GM23338 (cell line): Measurements from ENCODE around the gene SLC36A2. TPM values are rescaled to one million over a fixed set of nuclear protein-coding genes. Genes with fewer than 3 reads are reported as not detected.

ENCODE experiments used
- ATAC-seq: fragments of 200-7000 bp; cut with Tn5 transposase; 3 replicates; pipeline ENCODE4 v1.9.1; 2020
- DNase-seq: peaks from one replicate; pipeline ENCODE4 v3.0.0-alpha.2; 2015; ENCODE audit warnings: low spot score
- H2AFZ ChIP-seq: fragments of 200-600 bp; sonication (generic); 2 replicates; pipeline ENCODE4 v1.8.0; 2016; ENCODE audit warnings: antibody characterized with exemption, mild to moderate bottlenecking, moderate library complexity
- H3F3A ChIP-seq: fragments of 200-600 bp; sonication (generic); replicated peaks from 2 replicates; pipeline ENCODE4 v1.8.0; 2017; ENCODE audit warnings: antibody characterized with exemption, mixed run types, low read depth
- H3K27ac ChIP-seq: fragments of 200-600 bp; sonication (generic); 2 replicates; pipeline ENCODE4 v1.6.1; 2016; ENCODE audit warnings: low read depth
- H3K27me3 ChIP-seq: fragments of 200-600 bp; sonication (generic); 2 replicates; pipeline ENCODE4 v1.8.0; 2016; ENCODE audit warnings: mild to moderate bottlenecking, mixed run types, moderate library complexity; ENCODE audit not compliant: insufficient read depth
- H3K36me3 ChIP-seq: fragments of 200-600 bp; sonication (generic); 2 replicates; pipeline ENCODE4 v1.8.0; 2016; ENCODE audit warnings: mild to moderate bottlenecking; ENCODE audit not compliant: insufficient read depth
- H3K4me1 ChIP-seq: fragments of 200-600 bp; sonication (generic); 2 replicates; pipeline ENCODE4 v1.8.0; 2016; ENCODE audit warnings: mild to moderate bottlenecking, moderate library complexity; ENCODE audit not compliant: insufficient read depth
- H3K4me2 ChIP-seq: fragments of 200-600 bp; sonication (generic); 2 replicates; pipeline ENCODE4 v1.7.1; 2017; ENCODE audit warnings: mixed run types
- H3K4me3 ChIP-seq: fragments of 200-600 bp; sonication (generic); 2 replicates; pipeline ENCODE4 v1.6.1; 2016; ENCODE audit warnings: mixed run types
- H3K79me2 ChIP-seq: fragments of 200-600 bp; sonication (generic); replicated peaks from 2 replicates; pipeline ENCODE4 v1.8.0; 2017; ENCODE audit warnings: mild to moderate bottlenecking; ENCODE audit not compliant: insufficient read depth
- H3K9me2 ChIP-seq: fragments of 200-600 bp; sonication (generic); 2 replicates; pipeline ENCODE4 v1.8.0; 2017; ENCODE audit not compliant: insufficient read depth
- H4K20me1 ChIP-seq: fragments of 200-600 bp; sonication (generic); replicated peaks from 2 replicates; pipeline ENCODE4 v1.8.0; 2017; ENCODE audit warnings: mild to moderate bottlenecking; ENCODE audit not compliant: insufficient read depth
- H3K27ac Mint-ChIP-seq: 2 replicates; pipeline ENCODE4 v1.8.0; 2020; ENCODE audit warnings: inconsistent platforms, mild to moderate bottlenecking, moderate library complexity, mixed read lengths
- H3K27me3 Mint-ChIP-seq: 3 replicates; pipeline ENCODE4 v1.8.0; 2022; ENCODE audit warnings: low read depth, mild to moderate bottlenecking, moderate library complexity, mixed read lengths, inconsistent platforms; ENCODE audit not compliant: insufficient read depth, poor library complexity
- H3K36me3 Mint-ChIP-seq: 3 replicates; pipeline ENCODE4 v1.8.0; 2021; ENCODE audit warnings: low read depth, mild to moderate bottlenecking, inconsistent platforms, moderate library complexity, mixed read lengths
- H3K4me1 Mint-ChIP-seq: 3 replicates; pipeline ENCODE4 v1.8.0; 2020; ENCODE audit warnings: mild to moderate bottlenecking, inconsistent platforms, mixed read lengths
- H3K4me3 Mint-ChIP-seq: 3 replicates; pipeline ENCODE4 v1.8.0; 2021; ENCODE audit warnings: moderate library complexity, mild to moderate bottlenecking, inconsistent platforms, mixed read lengths
- H3K9me3 Mint-ChIP-seq: 3 replicates; pipeline ENCODE4 v1.8.0; 2020; ENCODE audit warnings: moderate library complexity, mild to moderate bottlenecking, inconsistent platforms, mixed read lengths
- CREB1 ChIP-seq: fragments of 250-450 bp; sonication (Bioruptor Pico); IDR thresholded peaks from 2 replicates; pipeline ENCODE4 v1.5.0; 2020; ENCODE audit warnings: low read depth, mild to moderate bottlenecking, moderate library complexity
- EZH2 ChIP-seq: fragments of 200-600 bp; sonication (generic); IDR thresholded peaks from one replicate; pipeline ENCODE4 v1.8.0; 2017; ENCODE audit warnings: antibody characterized with exemption, mild to moderate bottlenecking, low read depth; ENCODE audit not compliant: unreplicated experiment
- NANOG ChIP-seq: IDR thresholded peaks from 2 replicates; pipeline ENCODE4 v1.6.1; 2016; ENCODE audit warnings: antibody characterized with exemption, borderline replicate concordance
- ZNF462 ChIP-seq: fragments of 250-450 bp; sonication (Bioruptor Pico); IDR thresholded peaks from 2 replicates; pipeline ENCODE4 v1.5.0; 2020; ENCODE audit warnings: mild to moderate bottlenecking, moderate library complexity
- polyA plus RNA-seq: library from polyadenylated mRNA; unstranded; fragments of >200 nt; fragmentation: Nextera tagmentation; extraction: Ambion mirVana; gene quantifications from 2 replicates; pipeline ENCODE4 v1.2.1, GENCODE V29; 2016
- total RNA-seq: library from RNA; depleted of rRNA; stranded (reverse); fragments of >200 nt; shearing (Covaris generic); gene quantifications from 2 replicates; pipeline ENCODE4 v1.2.3, GENCODE V29; 2014
- TF ChIP-seq, protein P1 (sequence below): IDR thresholded peaks from one replicate; pipeline ENCODE4 v1.6.1; 2018; ENCODE audit warnings: antibody characterized with exemption; ENCODE audit not compliant: unreplicated experiment

SLC36A2 gene
- total and polyA plus RNA-seq, 2 experiments from 2014 or later: 0.08 TPM; not detected in 1

GRCh38 chr5:151280443-151280842 is 66.9 kb downstream of the SLC36A2 start:
- no peaks in the 10 kb centered on the region for H3K36me3 Mint-ChIP-seq
- H3K79me2 ChIP-seq: no peaks in the 10 kb centered on the region
- H3K27ac Mint-ChIP-seq: no peak overlapping the region
- no peaks in the 10 kb centered on the region for H3K27me3 ChIP-seq
- no peaks in the 10 kb centered on the region for H3K9me3 Mint-ChIP-seq
- no peak overlapping the region for H3K4me3 Mint-ChIP-seq
- H3K9me2 ChIP-seq: no peaks in the 10 kb centered on the region
- no peak for TF ChIP-seq ZNF462 (CRISPR knock-in tag)
- no peak for TF ChIP-seq CREB1
- TF ChIP-seq, protein P1, sequence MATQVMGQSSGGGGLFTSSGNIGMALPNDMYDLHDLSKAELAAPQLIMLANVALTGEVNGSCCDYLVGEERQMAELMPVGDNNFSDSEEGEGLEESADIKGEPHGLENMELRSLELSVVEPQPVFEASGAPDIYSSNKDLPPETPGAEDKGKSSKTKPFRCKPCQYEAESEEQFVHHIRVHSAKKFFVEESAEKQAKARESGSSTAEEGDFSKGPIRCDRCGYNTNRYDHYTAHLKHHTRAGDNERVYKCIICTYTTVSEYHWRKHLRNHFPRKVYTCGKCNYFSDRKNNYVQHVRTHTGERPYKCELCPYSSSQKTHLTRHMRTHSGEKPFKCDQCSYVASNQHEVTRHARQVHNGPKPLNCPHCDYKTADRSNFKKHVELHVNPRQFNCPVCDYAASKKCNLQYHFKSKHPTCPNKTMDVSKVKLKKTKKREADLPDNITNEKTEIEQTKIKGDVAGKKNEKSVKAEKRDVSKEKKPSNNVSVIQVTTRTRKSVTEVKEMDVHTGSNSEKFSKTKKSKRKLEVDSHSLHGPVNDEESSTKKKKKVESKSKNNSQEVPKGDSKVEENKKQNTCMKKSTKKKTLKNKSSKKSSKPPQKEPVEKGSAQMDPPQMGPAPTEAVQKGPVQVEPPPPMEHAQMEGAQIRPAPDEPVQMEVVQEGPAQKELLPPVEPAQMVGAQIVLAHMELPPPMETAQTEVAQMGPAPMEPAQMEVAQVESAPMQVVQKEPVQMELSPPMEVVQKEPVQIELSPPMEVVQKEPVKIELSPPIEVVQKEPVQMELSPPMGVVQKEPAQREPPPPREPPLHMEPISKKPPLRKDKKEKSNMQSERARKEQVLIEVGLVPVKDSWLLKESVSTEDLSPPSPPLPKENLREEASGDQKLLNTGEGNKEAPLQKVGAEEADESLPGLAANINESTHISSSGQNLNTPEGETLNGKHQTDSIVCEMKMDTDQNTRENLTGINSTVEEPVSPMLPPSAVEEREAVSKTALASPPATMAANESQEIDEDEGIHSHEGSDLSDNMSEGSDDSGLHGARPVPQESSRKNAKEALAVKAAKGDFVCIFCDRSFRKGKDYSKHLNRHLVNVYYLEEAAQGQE: no peak
- TF ChIP-seq NANOG: no peak
- TF ChIP-seq EZH2: no peak
- DNase-seq (no peak), ATAC-seq (no peak)
- H3K4me3 ChIP-seq: no peak overlapping the region
- no peak overlapping the region for H3K4me2 ChIP-seq
- H3K4me1 ChIP-seq: no peaks in the 10 kb centered on the region
- H3F3A ChIP-seq: no peaks in the 10 kb centered on the region
- H4K20me1 ChIP-seq: no peaks in the 10 kb centered on the region
- no peaks in the 10 kb centered on the region for H3K36me3 ChIP-seq
- H2AFZ ChIP-seq: no peak overlapping the region
- no peak overlapping the region for H3K27ac ChIP-seq
- H3K4me1 Mint-ChIP-seq: peaks cover 5% of the 10 kb centered on the region; the same call in 1 of the 3 replicates
- H3K27me3 Mint-ChIP-seq: peaks cover 3% of the 10 kb centered on the region
